HG02798 (cell line): ENCODE data around the gene CSF2.

ENCODE experiments used
- ATAC-seq: cut with Tn5 transposase; IDR thresholded peaks from one replicate; pipeline ENCODE4 v1.9.1; 2021; ENCODE audit warnings: mild to moderate bottlenecking; ENCODE audit not compliant: unreplicated experiment, poor library complexity

Gene CSF2

DNA sequence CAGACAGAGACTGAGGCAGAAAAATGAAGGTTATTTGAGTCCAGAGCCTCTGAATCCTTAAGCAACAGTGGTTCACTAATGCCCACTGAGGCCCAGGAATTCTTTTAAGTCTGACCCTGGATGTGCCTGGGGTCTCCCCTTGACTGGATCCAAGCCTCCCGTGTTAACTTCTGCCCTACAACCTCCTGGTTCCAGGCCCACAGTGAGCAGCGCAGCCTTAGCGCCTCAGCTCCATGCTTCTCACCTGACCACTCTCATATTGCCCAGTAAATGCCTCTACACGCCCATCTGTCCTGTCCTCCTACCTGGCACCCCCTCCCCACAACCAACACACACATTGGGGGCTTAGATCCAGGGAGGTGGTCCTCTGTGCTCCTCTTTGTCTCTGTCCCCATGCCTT is 6.7 kb upstream of the CSF2 start:
- ATAC-seq = no peak

DNA sequence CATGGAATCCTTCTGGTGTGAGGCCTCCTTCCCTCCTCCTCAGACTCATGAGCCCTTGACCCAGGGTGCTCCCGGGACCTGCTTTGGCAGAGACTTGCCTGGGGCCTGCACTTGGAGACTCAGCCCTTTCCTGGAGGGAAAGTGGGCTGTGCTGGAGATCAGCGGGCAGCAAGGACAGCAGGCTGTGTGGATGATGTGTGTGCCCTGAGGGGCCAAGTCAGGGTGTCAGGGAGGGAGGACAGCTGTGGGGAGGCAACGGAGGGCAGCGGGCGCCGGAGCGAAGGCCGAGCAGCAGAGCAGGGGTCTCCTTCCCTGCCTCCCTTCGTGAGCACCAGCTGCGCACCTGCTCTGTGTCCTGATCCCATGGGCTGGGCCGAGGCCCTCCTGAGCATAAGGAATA is 6.1 kb upstream of the CSF2 start:
- ATAC-seq = no peak

DNA sequence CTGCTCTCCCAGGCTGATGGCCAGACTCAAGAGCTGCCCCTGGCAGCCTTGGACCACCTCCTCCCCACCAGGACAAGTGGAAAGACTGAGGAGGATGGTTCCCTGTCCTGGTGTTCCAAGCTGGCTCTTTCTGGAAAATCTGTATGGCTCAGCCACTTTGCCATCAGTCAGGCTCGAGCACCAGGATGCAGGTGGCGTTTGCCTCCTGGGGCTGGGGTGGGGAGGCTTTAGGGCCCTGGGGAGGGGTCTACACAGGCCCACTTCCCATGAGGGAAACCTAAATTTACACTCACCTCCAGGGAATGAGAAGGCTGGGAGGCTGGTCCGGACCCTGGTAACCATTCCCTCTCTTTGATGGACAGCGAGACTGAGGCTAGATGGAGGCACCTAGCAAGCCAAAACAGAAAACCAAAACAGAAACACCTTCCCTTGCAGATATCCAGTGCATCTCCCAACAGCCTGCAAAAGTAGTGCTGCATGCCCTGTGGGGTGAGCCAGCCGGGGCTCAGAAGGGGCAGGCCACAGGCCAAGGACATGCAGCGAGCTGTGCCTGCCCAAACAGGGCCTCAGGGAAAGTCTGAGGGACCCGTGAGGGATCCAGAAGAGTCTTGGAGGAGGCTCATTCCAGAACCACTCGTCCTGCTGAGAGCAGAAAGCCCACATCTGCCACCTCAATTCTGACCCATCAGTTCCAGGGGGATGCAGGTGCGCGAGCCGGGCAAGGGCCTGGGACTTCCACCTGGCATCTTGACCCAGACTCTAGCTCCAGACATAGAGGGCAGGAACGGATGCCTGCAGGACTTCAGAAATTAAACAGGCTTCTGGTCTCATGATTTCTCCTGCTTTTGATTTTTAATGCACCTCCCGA is 5.4 kb upstream of the CSF2 start:
- ATAC-seq = no peak

DNA sequence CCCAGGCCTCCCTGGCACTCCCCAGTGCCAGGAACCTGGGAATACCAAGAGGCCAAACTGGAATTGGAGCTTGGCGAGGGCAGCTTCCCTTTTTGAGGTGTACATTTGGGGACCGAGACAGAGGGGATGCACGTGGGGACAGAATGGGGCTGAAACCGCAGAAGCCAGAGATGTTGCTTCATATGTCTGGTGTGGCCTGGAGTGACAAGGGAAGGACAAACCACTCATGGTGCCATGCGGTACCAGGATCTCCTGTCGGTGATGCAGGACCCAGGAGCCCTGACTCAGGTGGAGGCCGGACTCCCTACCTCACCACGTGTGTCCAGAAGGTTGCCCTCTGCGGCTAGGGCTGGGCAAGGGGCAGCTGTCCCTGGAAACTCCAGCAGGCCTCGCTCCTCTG is 4.0 kb upstream of the CSF2 start:
- ATAC-seq = no peak

DNA sequence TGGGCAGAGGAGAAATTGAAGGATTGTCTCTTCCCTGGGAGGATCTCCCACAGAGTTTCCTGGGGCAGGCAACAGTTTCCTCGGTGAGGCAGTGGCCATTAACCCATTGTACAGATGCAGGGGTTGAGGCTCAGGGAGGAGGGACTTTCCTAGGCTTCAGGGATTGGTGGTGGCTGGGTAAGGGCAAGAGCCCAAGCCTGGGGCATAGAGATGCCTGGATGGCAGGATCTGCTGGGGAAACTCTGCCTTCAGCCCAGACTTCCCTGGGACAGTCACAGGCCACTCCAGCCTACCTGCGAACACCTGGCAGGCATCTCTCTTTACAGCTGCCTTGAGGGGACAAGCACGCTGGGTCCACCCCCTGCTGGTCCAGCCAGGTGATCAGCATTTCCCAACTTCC is 3.6 kb upstream of the CSF2 start:
- ATAC-seq = no peak

DNA sequence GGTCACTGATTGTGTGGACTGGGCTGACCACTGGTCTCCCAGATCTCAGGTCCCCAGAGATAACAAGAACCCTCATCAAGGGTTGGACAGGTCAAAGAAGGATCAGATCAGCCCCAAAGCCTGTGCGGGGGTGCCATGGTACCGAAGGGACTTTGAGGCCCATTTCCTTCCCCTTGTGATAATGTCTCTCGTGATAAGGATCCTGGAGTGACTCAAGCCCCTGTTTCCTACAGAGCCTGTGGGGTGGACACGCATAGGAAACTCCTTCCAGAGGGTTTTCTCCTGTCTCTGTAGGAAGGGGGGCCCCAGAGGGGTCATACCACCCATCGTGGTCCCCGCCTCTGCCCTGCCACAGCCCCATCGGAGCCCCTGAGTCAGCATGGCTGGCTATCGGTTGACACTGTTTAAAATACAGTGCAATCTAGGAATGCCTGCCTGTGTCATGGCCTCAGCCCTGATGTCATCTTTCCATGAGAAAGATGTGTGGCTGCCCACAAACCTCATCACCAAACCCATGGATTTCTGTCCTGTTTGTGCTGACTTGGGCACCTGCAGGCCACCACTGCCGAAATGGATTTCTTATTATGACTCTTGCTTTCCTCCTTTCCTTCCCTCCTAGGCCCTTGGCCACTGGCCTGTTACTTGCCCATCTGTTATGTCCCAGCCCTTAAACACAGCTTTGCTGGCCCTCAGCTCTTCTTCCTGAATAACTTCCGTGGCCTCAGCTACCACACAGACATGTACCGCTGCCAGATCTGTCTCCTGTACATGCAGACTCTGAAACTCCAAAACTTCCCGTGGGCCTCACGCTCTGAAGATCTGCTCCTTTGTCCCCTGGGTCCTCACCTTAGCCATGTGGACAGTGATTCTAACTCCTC is 2.9 kb upstream of the CSF2 start:
- no peak for ATAC-seq

DNA sequence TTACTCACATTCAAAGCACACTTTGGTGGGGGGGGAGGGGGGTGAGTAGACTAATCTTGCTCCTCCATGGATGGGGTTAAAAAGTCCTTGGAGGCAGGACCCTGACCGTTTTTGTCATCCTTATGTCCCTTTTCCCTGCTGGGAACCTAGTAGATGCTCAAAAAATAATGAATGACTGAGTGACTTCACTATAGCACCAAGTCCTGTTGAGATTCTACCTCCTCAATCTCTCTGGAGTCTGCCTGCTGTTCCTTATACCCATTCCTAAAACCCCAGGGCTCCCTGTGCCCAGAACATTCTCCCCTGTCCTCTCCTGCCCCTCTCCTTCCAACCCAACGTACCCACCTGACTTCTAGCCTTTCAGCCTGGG is 2.3 kb upstream of the CSF2 start:
- ATAC-seq = no peak

DNA sequence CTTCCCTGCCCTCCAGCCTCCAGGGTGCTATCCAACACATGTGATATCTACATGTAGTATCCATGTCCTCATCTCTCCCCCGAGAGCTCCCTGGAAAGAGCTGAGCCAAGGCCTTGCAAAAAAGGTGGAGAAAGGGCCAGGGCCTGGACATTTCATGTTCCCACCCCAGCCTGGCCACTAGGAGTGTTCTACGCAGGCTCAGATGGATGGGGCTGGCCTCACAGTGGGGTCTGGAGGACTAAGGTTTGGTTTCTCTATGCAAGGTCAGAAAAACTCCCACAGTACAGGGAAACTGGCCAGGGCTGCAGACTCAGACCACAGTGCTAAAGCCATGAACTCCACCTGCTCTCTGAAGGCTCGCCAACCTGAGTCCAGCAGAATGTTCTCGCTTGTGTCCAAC is 1.5 kb upstream of the CSF2 start:
- no peak for ATAC-seq

DNA sequence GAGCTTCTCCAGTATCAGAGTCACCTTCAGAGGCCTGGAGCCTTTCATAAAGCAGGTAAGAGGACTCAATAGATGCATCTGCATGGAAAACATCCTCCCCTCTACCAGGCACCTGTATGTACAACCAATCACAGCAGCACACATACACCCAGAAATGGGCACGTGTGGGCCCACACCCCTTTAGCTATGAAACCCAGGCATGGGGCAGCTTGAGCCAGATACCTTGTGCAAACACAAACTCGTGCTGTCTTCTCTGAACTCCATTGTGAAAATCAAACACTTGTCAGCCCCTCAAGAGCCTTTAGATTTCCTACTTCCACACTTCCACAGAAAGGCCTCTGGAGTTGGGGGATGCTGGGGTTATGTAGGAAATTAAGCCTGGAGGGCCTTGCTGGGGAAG is 1.1 kb upstream of the CSF2 start:
- no peak for ATAC-seq

DNA sequence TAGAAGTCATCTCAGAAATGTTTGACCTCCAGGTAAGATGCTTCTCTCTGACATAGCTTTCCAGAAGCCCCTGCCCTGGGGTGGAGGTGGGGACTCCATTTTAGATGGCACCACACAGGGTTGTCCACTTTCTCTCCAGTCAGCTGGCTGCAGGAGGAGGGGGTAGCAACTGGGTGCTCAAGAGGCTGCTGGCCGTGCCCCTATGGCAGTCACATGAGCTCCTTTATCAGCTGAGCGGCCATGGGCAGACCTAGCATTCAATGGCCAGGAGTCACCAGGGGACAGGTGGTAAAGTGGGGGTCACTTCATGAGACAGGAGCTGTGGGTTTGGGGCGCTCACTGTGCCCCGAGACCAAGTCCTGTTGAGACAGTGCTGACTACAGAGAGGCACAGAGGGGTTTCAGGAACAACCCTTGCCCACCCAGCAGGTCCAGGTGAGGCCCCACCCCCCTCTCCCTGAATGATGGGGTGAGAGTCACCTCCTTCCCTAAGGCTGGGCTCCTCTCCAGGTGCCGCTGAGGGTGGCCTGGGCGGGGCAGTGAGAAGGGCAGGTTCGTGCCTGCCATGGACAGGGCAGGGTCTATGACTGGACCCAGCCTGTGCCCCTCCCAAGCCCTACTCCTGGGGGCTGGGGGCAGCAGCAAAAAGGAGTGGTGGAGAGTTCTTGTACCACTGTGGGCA is 642 bp downstream of the CSF2 start:
- ATAC-seq = no peak

DNA sequence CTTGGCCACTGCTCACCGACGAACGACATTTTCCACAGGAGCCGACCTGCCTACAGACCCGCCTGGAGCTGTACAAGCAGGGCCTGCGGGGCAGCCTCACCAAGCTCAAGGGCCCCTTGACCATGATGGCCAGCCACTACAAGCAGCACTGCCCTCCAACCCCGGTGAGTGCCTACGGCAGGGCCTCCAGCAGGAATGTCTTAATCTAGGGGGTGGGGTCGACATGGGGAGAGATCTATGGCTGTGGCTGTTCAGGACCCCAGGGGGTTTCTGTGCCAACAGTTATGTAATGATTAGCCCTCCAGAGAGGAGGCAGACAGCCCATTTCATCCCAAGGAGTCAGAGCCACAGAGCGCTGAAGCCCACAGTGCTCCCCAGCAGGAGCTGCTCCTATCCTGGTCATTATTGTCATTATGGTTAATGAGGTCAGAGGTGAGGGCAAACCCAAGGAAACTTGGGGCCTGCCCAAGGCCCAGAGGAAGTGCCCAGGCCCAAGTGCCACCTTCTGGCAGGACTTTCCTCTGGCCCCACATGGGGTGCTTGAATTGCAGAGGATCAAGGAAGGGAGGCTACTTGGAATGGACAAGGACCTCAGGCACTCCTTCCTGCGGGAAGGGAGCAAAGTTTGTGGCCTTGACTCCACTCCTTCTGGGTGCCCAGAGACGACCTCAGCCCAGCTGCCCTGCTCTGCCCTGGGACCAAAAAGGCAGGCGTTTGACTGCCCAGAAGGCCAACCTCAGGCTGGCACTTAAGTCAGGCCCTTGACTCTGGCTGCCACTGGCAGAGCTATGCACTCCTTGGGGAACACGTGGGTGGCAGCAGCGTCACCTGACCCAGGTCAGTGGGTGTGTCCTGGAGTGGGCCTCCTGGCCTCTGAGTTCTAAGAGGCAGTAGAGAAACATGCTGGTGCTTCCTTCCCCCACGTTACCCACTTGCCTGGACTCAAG is 1.5 kb downstream of the CSF2 start:
- ATAC-seq = no peak

DNA sequence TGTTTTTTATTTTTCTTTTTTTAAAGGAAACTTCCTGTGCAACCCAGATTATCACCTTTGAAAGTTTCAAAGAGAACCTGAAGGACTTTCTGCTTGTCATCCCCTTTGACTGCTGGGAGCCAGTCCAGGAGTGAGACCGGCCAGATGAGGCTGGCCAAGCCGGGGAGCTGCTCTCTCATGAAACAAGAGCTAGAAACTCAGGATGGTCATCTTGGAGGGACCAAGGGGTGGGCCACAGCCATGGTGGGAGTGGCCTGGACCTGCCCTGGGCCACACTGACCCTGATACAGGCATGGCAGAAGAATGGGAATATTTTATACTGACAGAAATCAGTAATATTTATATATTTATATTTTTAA is 2.1 kb downstream of the CSF2 start:
- no peak for ATAC-seq

DNA sequence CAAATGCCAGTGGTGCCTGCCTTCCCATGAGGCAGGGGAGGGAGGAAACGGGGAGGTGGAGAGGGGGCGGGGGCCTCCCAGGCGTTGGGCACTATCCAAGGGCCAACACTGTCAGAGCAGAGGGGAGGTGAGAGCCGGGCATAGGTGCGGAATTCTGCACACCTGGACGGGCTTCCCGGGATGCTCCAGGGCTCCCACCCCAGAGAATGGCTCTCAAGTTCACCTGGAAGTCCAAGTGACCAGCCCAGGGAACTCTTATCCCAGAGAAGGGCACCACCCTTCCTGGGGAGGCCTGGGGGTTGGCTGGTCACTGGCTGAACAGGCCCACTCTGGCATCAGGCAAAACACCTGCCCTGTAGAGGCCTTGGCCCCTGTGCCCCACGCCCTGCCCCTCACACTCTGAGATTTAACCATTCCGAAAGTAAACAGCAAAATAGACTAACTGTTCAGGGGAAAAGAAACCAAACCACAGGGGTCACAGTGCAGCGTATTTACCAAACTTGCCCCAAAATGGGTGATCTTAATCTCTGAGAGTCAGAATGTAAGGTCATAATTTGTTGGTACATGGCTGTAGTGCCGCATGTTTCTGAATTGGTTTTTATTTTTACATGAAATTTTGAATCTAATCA is 2.7 kb downstream of the CSF2 start:
- no peak for ATAC-seq

DNA sequence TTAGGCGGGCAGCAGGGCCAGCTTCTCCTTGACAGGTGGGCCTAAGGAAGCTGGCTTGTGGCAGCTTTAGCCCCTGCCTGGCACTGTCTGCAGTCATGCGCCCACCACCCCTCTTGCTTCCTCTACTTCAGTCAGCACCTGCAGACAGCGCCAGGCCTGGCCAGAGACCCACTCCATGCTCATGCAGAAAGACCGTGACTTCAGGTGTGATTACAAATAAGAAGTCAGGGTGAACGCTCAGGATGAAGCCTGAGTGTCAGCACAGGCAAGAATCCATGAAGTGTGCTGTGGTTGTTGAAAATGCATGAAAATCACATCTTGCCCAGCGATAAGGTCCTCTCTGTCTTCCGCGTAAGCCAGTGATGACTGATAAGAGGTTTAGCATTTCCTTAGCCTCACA is 3.4 kb downstream of the CSF2 start:
- no peak for ATAC-seq

DNA sequence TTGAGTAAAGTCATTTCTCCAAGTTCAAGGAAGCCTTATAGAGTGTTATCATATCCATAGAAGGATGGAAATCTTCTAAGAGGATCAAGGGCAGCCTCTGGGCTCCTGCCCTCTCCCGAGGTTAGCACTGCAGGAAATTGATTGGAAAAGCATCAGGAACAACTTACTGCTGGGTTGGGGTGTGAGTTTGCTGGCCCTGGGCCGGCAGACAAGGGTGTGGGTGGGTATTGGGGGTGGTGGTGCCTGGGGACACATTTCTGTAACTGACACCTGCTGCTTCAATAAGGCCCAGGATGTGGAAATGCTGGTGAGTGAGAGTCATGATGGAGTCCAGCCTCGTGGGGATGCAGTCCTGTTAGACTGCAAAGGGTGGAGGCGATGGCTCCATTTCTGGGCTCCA is 5.5 kb downstream of the CSF2 start:
- ATAC-seq = no peak

DNA sequence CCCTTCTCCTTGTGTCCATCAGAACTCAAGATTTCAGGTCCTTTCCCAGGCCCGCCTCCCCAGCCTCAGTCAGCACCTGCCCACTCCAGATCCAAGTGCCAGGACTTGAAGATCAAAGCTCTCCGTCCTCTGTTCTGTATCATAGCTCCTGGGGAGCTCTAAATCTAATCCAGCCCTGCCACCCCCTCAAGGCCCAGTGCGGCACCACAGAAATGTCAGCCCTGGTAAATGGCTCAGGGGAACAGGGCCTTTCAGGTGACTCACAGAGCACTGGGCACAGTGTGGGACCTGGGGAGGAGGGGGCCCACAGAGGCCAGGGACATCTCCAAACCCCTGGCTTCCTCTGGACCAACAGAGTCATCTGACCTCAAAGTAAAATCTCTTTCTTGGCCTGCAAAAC is 6.0 kb downstream of the CSF2 start:
- no peak for ATAC-seq

DNA sequence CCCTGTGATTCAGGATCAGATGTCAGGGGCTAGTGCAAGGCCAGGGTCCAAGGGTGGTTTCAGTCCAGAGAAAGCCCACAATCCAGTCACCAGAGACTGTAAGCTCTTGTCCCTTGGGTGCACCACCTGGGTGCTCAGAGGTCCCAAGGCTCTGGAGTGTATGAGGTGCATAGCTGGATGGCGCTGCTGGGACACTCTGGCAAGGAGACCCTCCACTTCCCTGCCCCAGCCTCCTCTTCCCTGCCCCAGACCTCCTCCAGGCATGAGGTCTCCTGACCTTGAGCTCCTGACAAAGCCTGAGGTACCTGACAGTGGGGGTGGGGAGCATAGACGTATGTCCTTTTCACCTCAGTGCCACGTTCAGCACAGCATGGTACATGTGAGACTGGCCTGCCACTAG is 7.0 kb downstream of the CSF2 start:
- no peak for ATAC-seq

DNA sequence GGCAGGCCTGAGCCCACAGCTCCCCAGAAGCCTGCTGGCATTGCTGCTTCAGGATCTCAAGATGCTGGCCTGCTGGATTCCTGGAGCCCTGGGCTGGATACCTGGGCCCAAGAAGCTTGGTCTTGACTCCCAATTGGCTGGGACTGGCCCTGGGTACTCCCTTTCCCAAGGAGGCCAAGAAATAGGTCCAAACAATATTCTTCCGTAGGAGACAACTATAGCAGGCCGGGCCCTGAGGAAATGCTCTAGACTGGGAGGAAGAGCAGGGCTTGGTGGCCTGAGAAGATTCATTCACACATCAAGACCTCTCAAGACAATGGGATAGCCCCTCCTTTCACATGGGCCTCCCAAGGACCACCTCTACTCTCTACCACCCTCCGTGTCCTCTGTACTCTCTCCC is 7.9 kb downstream of the CSF2 start:
- ATAC-seq = no peak

DNA sequence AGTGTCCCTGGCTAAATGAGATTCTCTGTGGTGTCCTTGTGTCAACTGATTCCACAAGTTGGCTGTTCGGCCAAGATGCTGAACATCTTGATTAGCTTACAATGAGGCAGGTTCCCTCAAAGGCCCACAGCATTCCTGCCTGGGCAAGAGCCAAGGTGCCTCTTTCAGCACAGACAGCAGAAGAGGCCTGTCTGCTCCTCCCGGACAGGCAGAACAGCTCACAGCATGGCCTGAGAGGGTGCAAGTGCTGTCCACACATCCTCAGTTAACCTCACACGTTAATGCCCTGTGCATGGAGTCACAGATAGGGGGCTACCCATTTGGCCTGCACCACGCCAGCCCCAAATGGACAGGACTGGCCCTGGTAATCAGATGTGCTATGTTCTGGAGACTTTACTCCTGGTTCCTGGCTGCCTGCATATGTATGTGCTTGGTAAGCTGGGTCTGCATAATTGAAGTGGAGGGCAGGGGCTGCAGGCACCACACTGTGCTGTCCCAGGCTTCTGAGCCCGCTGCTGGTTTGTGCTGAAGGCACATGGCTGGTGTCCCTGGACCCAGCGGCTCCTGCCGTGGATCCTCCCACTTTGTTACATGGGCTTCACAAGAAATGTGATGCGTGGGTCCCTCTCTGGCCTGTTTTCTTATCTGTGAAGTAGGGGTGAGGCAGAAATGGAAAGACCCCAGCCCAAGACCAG is 8.9 kb downstream of the CSF2 start:
- ATAC-seq = no peak
